Epithelial cell of proximal tubule (primary cell): ENCODE data around the gene PAX7. TPM values are rescaled to one million over a fixed set of nuclear protein-coding genes. Genes with fewer than 3 reads are reported as not detected.
A peak's percentile ranks its signal among the peaks of the same experiment; 100 is the strongest.

Experiments used
- DNase-seq: peaks from one replicate; pipeline ENCODE4 v3.0.0-alpha.2; 2011; ENCODE audit warnings: low read depth
- H3K4me3 ChIP-seq: 2 replicates; pipeline ENCODE4 v1.5.1; 2011; ENCODE audit warnings: low read depth, mild to moderate bottlenecking, low read length
- total RNA-seq: library from RNA; depleted of rRNA; stranded (reverse); fragments of >200 nt; gene quantifications from 2 replicates; pipeline ENCODE4 v1.2.3, GENCODE V29; 2015
- TF ChIP-seq, protein P1 (sequence below): conservative IDR thresholded peaks from 2 replicates; pipeline ENCODE4 v1.5.1; 2012; ENCODE audit warnings: low read depth, mild to moderate bottlenecking, low read length

PAX7 gene
- total RNA-seq, 1 donor from 2014 or later = not detected

DNA sequence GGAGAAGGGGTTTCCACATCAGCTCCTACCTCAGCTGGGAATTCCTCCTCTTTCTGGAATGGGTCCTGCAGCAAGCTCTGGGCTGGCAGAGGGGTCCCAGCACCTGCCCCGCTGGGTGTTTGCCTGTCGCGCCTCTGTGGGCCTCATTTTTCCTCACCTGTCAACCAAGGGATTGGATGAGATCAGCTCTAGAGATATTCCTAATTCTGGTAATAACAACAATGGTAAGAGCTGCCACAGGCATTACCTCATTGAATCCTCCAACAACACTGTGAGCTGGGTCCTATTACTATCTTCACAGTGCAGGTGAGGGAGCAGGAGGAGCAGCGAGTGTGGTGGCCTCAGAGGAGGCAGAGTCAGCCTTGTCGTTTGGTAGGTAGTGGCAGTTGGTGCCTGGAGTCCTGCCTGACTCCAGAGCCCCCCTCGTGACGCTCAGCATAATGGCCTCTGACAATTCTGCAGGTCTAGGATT lies 23.3 kb upstream of the PAX7 start:
- H3K4me3 ChIP-seq = no peak overlapping the region
- TF ChIP-seq, protein P1, sequence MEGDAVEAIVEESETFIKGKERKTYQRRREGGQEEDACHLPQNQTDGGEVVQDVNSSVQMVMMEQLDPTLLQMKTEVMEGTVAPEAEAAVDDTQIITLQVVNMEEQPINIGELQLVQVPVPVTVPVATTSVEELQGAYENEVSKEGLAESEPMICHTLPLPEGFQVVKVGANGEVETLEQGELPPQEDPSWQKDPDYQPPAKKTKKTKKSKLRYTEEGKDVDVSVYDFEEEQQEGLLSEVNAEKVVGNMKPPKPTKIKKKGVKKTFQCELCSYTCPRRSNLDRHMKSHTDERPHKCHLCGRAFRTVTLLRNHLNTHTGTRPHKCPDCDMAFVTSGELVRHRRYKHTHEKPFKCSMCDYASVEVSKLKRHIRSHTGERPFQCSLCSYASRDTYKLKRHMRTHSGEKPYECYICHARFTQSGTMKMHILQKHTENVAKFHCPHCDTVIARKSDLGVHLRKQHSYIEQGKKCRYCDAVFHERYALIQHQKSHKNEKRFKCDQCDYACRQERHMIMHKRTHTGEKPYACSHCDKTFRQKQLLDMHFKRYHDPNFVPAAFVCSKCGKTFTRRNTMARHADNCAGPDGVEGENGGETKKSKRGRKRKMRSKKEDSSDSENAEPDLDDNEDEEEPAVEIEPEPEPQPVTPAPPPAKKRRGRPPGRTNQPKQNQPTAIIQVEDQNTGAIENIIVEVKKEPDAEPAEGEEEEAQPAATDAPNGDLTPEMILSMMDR = no peak

DNA sequence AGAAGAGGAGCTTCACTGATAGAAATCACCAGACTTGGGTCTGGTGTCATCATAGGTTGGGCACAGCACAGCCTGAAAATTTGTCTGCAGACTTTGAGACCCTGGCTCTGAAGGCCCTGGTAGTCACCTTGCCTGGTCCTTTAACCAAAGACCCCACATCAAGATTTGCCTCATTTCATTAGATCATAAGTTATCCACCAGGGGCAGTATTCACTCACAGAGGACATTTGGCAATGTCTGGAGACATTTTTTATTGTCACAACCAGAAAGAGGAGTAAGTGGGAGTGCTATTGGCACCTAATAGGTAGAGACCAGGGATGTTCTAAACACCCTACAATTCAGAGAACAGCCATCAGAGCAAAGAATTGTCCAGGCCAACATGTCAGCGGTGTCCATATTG lies 22.1 kb upstream of the PAX7 start:
- H3K4me3 ChIP-seq = no peak overlapping the region
- TF ChIP-seq, protein P1 = peak; percentile 23
- DNase-seq = no peak

More for the DNA sequence above, 23.3 kb upstream of the PAX7 start:
- DNase-seq = no peak

DNA sequence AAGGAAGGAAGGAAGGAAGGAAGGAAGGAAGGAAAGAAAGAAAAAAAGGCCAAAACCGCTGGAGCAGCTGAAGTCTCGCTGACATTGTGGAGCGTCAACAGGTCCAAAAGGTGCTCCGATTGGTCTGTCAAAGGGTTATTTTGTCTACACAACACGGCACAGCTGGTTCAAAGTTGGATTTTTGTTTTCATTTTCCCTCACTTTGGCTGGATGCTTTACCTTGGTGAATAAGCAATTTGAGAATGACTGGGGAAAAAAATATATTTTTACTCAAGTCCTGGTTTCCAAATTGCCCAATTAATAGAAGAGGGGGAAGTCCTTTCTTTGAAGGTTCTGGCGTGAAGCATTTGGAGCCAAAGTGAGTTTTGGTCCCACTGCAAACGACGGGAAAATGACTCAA lies 19.3 kb upstream of the PAX7 start:
- no peak overlapping the region for H3K4me3 ChIP-seq
- no peak for DNase-seq
- TF ChIP-seq, protein P1 = no peak

DNA sequence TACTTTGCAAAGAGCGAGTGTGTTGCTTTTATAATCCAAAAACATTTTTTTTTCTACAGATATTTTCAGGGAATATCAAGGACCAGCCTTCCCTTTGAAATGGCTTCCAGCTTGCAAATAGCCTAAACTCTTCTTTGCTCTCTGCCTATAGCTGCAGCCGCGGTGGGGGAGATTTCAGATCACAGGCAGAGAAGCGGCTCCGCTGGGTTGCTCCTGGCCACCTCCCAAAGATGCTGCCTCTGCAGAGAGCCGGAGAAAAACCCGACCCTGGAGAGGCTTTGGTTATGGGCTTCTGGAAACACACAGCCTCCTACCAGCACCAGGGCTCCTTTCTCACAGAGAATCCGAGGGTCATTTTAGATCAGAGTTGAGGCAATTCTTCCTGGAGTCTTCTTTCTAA lies 18.6 kb upstream of the PAX7 start:
- TF ChIP-seq, protein P1 = no peak
- DNase-seq = no peak
- no peak overlapping the region for H3K4me3 ChIP-seq

DNA sequence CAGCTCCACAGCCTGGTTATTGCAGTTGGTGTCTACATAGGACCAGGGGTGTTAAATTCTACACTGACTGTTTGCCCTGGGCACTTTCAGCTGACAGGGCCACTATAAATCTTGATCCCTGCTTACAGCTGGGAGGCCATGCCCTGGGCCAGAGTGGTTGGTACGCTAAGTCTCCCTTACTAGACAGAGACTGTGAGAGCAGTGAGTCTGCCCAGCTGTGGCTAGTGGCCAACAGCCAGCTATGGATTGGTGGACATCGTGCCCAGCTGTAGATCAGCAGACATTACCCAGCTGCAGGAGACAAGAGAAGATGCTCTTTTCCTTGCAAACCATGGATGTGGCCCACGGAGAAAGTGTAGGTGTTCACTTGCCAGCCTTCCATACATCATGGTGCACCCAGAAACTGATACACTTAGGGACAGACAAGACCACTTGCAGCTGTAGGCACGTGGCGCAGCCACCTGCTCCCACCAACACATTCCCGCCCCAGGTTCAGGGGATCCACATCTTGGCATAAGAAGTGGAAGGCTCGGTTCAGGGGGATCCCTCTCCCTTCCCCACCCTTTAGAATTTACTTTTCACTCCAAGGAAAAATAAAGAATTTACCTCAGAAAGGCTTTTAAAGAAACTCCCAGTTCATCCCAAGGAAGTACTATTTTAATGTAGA lies 16.4 kb upstream of the PAX7 start:
- H3K4me3 ChIP-seq = no peak overlapping the region
- TF ChIP-seq, protein P1 = no peak
- DNase-seq = no peak

DNA sequence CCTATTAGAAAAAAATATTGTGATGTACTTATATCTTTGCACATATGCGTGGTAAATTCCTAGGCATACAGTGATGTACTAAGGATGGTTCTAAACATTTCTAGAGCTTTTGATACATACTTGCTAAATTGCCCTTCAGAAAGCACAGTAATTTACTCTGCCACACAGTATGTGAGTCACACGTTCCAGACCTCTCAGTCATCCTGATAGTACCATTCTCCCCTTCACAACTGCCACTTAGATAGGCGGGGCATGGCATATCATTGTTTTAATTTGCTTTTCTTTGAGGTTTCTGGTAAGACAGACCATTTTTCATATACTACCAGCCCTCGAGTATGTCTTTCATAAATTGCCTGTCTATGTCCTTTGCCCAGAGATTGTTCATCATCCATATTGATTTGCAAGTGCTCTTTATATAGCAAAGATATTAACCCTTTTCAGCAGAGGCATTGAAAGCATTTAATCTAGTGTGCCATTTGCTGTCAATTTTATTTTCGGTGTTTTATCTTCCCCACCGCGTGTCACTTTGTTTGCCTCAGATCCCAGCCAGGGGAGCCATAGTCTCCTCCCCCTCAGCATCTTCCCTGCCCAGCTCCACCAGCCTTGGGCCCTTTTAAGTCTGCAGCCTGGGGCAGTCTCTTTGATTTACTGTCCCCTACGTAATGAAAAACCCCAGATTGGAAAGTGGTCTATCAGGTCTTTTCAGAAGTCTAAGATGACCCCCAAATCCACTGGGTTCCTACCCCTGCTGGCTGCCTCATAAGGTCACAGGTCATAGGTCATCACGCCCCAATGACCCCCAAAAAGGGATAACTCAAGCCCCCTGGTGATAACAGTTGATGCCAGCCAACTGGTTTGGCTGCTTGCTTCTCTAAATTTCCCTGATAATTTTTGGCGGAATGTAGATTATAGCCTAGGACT lies 11.8 kb upstream of the PAX7 start:
- no peak for DNase-seq
- TF ChIP-seq, protein P1 = no peak
- no peak overlapping the region for H3K4me3 ChIP-seq
